ENCODE data around the gene CTNNA3.

DNA sequence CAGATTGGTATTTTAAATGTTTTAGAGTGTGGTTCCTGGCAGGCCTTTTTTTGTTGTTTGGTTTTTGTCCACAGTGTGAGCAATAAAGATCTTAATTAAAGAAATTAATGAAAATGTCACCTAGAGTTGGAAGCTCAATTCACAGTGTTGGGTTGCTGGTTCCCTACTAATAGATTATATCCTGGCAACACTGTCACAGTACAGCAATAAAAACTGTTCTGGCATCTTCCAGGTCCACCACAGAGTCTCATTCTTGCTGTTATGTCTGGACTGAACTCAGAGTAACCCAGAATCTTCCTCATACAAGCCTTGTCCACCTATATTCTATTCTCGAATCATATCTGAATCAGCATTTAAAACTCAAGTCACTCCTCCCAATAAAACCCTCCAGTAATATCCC lies 982.6 kb downstream of the CTNNA3 start:
- TF ChIP-seq, protein P1, sequence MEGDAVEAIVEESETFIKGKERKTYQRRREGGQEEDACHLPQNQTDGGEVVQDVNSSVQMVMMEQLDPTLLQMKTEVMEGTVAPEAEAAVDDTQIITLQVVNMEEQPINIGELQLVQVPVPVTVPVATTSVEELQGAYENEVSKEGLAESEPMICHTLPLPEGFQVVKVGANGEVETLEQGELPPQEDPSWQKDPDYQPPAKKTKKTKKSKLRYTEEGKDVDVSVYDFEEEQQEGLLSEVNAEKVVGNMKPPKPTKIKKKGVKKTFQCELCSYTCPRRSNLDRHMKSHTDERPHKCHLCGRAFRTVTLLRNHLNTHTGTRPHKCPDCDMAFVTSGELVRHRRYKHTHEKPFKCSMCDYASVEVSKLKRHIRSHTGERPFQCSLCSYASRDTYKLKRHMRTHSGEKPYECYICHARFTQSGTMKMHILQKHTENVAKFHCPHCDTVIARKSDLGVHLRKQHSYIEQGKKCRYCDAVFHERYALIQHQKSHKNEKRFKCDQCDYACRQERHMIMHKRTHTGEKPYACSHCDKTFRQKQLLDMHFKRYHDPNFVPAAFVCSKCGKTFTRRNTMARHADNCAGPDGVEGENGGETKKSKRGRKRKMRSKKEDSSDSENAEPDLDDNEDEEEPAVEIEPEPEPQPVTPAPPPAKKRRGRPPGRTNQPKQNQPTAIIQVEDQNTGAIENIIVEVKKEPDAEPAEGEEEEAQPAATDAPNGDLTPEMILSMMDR (IDR thresholded peaks at IDR 0.05): no peak
- TF ChIP-seq POLR2A (IDR thresholded peaks at IDR 0.05): no peak
